ENCODE data around the gene PKP2. TPM values are rescaled to one million over a fixed set of nuclear protein-coding genes. Genes with fewer than 3 reads are reported as not detected.

PKP2 gene
- total and polyA plus RNA-seq, 4 donors: 0.91 to 10.4 (median 3.8) TPM

- DNase-seq (no peak), ATAC-seq (ENCODE audit: insufficient read depth, low FRiP score) (no peak)
Measured at GRCh38 chr12:32785557-32785956, 111.0 kb downstream of the PKP2 start.

GRCh38 chr12:32783029-32783428 is 113.5 kb downstream of the PKP2 start:
- Histone ChIP-seq H3K4me1 (ENCODE audit: control insufficient read depth in 5 of 5, insufficient read depth in 5 of 5, low read length in 5 of 5) (peaks cover 0 to 26% (median 7%) of the 10 kb centered on the region in 5 donors), H3K36me3 (ENCODE audit: control insufficient read depth in 4 of 4, insufficient read depth in 4 of 4, low read length in 4 of 4) (no peaks in the 10 kb centered on the region), H3K27me3 (ENCODE audit: control insufficient read depth in 3 of 3, insufficient read depth in 3 of 3, low read length in 2 of 3) (peaks cover 0 to 16% (median 0%) of the 10 kb centered on the region in 3 donors), H3K9ac (ENCODE audit: insufficient read depth in 1 of 2, low read length in 2 of 2) (no peak overlapping the region), H3K4me3 (no peak overlapping the region), H3K27ac (ENCODE audit: low read depth in 1 of 2, low read length in 1 of 2) (no peak overlapping the region), H3K9me3 (ENCODE audit: control insufficient read depth in 4 of 4, insufficient read depth in 3 of 4, low read length in 3 of 4) (no peaks in the 10 kb centered on the region)
- TF ChIP-seq, protein P1, sequence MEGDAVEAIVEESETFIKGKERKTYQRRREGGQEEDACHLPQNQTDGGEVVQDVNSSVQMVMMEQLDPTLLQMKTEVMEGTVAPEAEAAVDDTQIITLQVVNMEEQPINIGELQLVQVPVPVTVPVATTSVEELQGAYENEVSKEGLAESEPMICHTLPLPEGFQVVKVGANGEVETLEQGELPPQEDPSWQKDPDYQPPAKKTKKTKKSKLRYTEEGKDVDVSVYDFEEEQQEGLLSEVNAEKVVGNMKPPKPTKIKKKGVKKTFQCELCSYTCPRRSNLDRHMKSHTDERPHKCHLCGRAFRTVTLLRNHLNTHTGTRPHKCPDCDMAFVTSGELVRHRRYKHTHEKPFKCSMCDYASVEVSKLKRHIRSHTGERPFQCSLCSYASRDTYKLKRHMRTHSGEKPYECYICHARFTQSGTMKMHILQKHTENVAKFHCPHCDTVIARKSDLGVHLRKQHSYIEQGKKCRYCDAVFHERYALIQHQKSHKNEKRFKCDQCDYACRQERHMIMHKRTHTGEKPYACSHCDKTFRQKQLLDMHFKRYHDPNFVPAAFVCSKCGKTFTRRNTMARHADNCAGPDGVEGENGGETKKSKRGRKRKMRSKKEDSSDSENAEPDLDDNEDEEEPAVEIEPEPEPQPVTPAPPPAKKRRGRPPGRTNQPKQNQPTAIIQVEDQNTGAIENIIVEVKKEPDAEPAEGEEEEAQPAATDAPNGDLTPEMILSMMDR (IDR thresholded peaks at IDR 0.05; ENCODE audit: control extremely low read depth, extremely low read depth): no peak
- ATAC-seq (ENCODE audit: insufficient read depth, low FRiP score): no peak
- WGBS, 2 donors: 47 to 56% methylated on average over 3 of the region's 3 CpGs
- peak in 2 of 3 donors; percentile 54 to 63 for DNase-seq

More at GRCh38 chr12:32785557-32785956, 111.0 kb downstream of the PKP2 start:
- Histone ChIP-seq H3K27ac (ENCODE audit: low read depth in 1 of 2, low read length in 1 of 2) (no peak overlapping the region), H3K9ac (ENCODE audit: insufficient read depth in 1 of 2, low read length in 2 of 2) (no peak overlapping the region), H3K4me3 (no peak overlapping the region), H3K27me3 (ENCODE audit: control insufficient read depth in 3 of 3, insufficient read depth in 3 of 3, low read length in 2 of 3) (peaks cover 0 to 13% (median 0%) of the 10 kb centered on the region in 3 donors), H3K4me1 (ENCODE audit: control insufficient read depth in 5 of 5, insufficient read depth in 5 of 5, low read length in 5 of 5) (peaks cover 0 to 15% (median 0%) of the 10 kb centered on the region in 5 donors), H3K9me3 (ENCODE audit: control insufficient read depth in 4 of 4, insufficient read depth in 3 of 4, low read length in 3 of 4) (no peaks in the 10 kb centered on the region), H3K36me3 (ENCODE audit: control insufficient read depth in 4 of 4, insufficient read depth in 4 of 4, low read length in 4 of 4) (no peaks in the 10 kb centered on the region)
- TF ChIP-seq, protein P1 (IDR thresholded peaks at IDR 0.05; ENCODE audit: control extremely low read depth, extremely low read depth): no peak
- 84 to 92% methylated on average over 5 of the region's 5 CpGs for WGBS, 2 donors

- ATAC-seq (ENCODE audit: insufficient read depth, low FRiP score) (no peak), DNase-seq (peak in 2 of 3 donors; percentile 66 to 68)
- WGBS, 2 donors: 52 to 69% methylated on average over 1 of the region's 1 CpG
- H3K9ac ChIP-seq (ENCODE audit: insufficient read depth in 1 of 2, low read length in 2 of 2): no peak overlapping the region
- TF ChIP-seq, protein P1 (IDR thresholded peaks at IDR 0.05; ENCODE audit: control extremely low read depth, extremely low read depth): no peak
- no peak overlapping the region for H3K27ac ChIP-seq (ENCODE audit: low read depth in 1 of 2, low read length in 1 of 2)
- H3K4me1 ChIP-seq (ENCODE audit: control insufficient read depth in 5 of 5, insufficient read depth in 5 of 5, low read length in 5 of 5): peaks cover 0 to 27% (median 7%) of the 10 kb centered on the region in 5 donors
- H3K27me3 ChIP-seq (ENCODE audit: control insufficient read depth in 3 of 3, insufficient read depth in 3 of 3, low read length in 2 of 3): peaks cover 0 to 25% (median 0%) of the 10 kb centered on the region in 3 donors
- H3K4me3 ChIP-seq: no peak overlapping the region
- H3K36me3 ChIP-seq (ENCODE audit: control insufficient read depth in 4 of 4, insufficient read depth in 4 of 4, low read length in 4 of 4): no peaks in the 10 kb centered on the region
- no peaks in the 10 kb centered on the region for H3K9me3 ChIP-seq (ENCODE audit: control insufficient read depth in 4 of 4, insufficient read depth in 3 of 4, low read length in 3 of 4)
Measured at GRCh38 chr12:32780071-32780470, 116.5 kb downstream of the PKP2 start.

GRCh38 chr12:32777691-32778175 is 118.8 kb downstream of the PKP2 start:
- Histone ChIP-seq H3K9me3 (ENCODE audit: control insufficient read depth in 4 of 4, insufficient read depth in 3 of 4, low read length in 3 of 4) (no peaks in the 10 kb centered on the region), H3K4me1 (ENCODE audit: control insufficient read depth in 5 of 5, insufficient read depth in 5 of 5, low read length in 5 of 5) (peaks cover 0 to 19% (median 7%) of the 10 kb centered on the region in 5 donors), H3K36me3 (ENCODE audit: control insufficient read depth in 4 of 4, insufficient read depth in 4 of 4, low read length in 4 of 4) (no peaks in the 10 kb centered on the region), H3K27me3 (ENCODE audit: control insufficient read depth in 3 of 3, insufficient read depth in 3 of 3, low read length in 2 of 3) (peaks cover 0 to 22% (median 0%) of the 10 kb centered on the region in 3 donors), H3K4me3 (no peak overlapping the region), H3K9ac (ENCODE audit: insufficient read depth in 1 of 2, low read length in 2 of 2) (no peak overlapping the region), H3K27ac (ENCODE audit: low read depth in 1 of 2, low read length in 1 of 2) (no peak overlapping the region)
- TF ChIP-seq, protein P1 (IDR thresholded peaks at IDR 0.05; ENCODE audit: control extremely low read depth, extremely low read depth): no peak
- DNase-seq: peak in 2 of 3 donors; percentile 61 to 63
- ATAC-seq (ENCODE audit: insufficient read depth, low FRiP score): no peak
- WGBS, 2 donors: 67 to 79% methylated on average over 6 of the region's 6 CpGs
